Psoas muscle (tissue), 8 donors: ENCODE results near the gene COLEC12. TPM values are rescaled to one million over a fixed set of nuclear protein-coding genes. Genes with fewer than 3 reads are reported as not detected.

Experiments
- ATAC-seq, 4 donors: fragments of 200-7000 bp; cut with Tn5 transposase; one replicate each; pipeline ENCODE4 v1.9.1; 2020; ENCODE audit warnings: moderate library complexity in 3 of 4, mild to moderate bottlenecking in 2 of 4
- DNase-seq, 2 donors: peaks; one replicate each; pipeline ENCODE4 v3.0.0-alpha.2; 2020
- H3K27ac ChIP-seq: fragments of 200-600 bp; one replicate; pipeline ENCODE4 v1.8.0; 2022
- H3K27me3 ChIP-seq, 3 donors: fragments of 200-600 bp in 1 of 3; one replicate each; pipeline versions ENCODE4 v1.6.1 to v1.8.0; 2013 to 2022; ENCODE audit warnings: low read length in 2 of 3, mild to moderate bottlenecking in 2 of 3, moderate library complexity in 1 of 3; ENCODE audit not compliant: insufficient read depth in 3 of 3
- H3K36me3 ChIP-seq, 2 donors: fragments of 200-600 bp in 1 of 2; one replicate each; pipeline versions ENCODE4 v1.6.1 to v1.8.0; 2013 to 2022; ENCODE audit warnings: low read depth in 1 of 2, mild to moderate bottlenecking in 1 of 2, moderate library complexity in 1 of 2; ENCODE audit not compliant: insufficient read depth in 1 of 2
- H3K4me1 ChIP-seq: fragments of 200-600 bp; one replicate; pipeline ENCODE4 v1.8.0; 2022
- H3K4me3 ChIP-seq: fragments of 200-600 bp; one replicate; pipeline ENCODE4 v1.8.0; 2022; ENCODE audit warnings: mild to moderate bottlenecking
- H3K9me3 ChIP-seq: fragments of 200-600 bp; one replicate; pipeline ENCODE4 v1.8.0; 2022
- CTCF ChIP-seq: fragments of 200-600 bp; IDR thresholded peaks from one replicate; pipeline ENCODE4 v1.8.0; 2022; ENCODE audit warnings: antibody characterized with exemption
- WGBS, 3 donors: extraction: QIAGEN DNeasy Blood & Tissue Kit; methylation state at CpG; one replicate each; pipeline versions ENCODE4 v1.1.6 to v1.1.7; 2013; 5-methylcytosine and 5-hydroxymethylcytosine counted together
- intact Hi-C, 2 donors: fragments of 100-400 bp; cut with DNase I; formaldehyde crosslinking; loops; one replicate each; pipeline versions ENCODE4 v1.11.0 to v1.14.2; 2022
- polyA plus RNA-seq, 3 donors: library from polyadenylated mRNA; stranded (reverse); fragments of 200-250 nt; gene quantifications; one replicate each; pipeline ENCODE4 v1.2.3, GENCODE V29; 2013
- total RNA-seq, 4 donors: library from RNA; stranded (reverse); fragmentation: NEBNext Ultra II Directional in 2 of 4; extraction: Animal tissue kit (Norgen Biotek cat#: 25700) in 2 of 4; gene quantifications; one replicate each; pipeline versions ENCODE4 v1.2.1 to v1.2.4, GENCODE V29; 2021 to 2023
- donor health status: healthy with polysubstance abuse.
- donor health status: DM: no; HTN: no; CAD: no; lungs with moderate emphysema.
- donor health status: Bipolar disorder and iron deficiency.
- donor health status: healthy.
- donor health status: DM: yes; HTN: yes; CAD: no.
- donor health status: DM: no; HTN: no; CAD: no.
- donor health status: DM: no; HTN: no; CAD: no.
- donor health status: DM: yes; HTN: yes; CAD: no.

COLEC12 gene
- total and polyA plus RNA-seq, 7 donors = 0.80 to 6.4 (median 3.4) TPM

GRCh38 chr18:424071-424661 is 76.3 kb downstream of the COLEC12 start:
- Histone ChIP-seq H3K4me3 (no peak overlapping the region), H3K27me3 (no peaks in the 10 kb centered on the region), H3K4me1 (no peaks in the 10 kb centered on the region), H3K9me3 (no peaks in the 10 kb centered on the region), H3K27ac (no peak overlapping the region), H3K36me3 (no peaks in the 10 kb centered on the region)
- ATAC-seq (no peak), DNase-seq (no peak)
- TF ChIP-seq CTCF = no peak
- intact Hi-C loops = no loop called here
- WGBS, 3 donors = 81 to 85% (median 85%) methylated on average over 7 of the region's 7 CpGs

GRCh38 chr18:422966-423365 is 77.5 kb downstream of the COLEC12 start:
- intact Hi-C loops = no loop called here
- DNase-seq (no peak), ATAC-seq (no peak)
- Histone ChIP-seq H3K27me3 (no peaks in the 10 kb centered on the region), H3K4me3 (no peak overlapping the region), H3K9me3 (no peaks in the 10 kb centered on the region), H3K36me3 (no peaks in the 10 kb centered on the region), H3K4me1 (no peaks in the 10 kb centered on the region), H3K27ac (no peak overlapping the region)
- no peak for TF ChIP-seq CTCF
- 69 to 90% (median 86%) methylated on average over 4 of the region's 4 CpGs for WGBS, 3 donors

GRCh38 chr18:421247-422155 is 79.0 kb downstream of the COLEC12 start:
- Histone ChIP-seq H3K4me1 (no peaks in the 10 kb centered on the region), H3K9me3 (no peaks in the 10 kb centered on the region), H3K4me3 (no peak overlapping the region), H3K27me3 (no peaks in the 10 kb centered on the region), H3K27ac (no peak overlapping the region), H3K36me3 (no peaks in the 10 kb centered on the region)
- TF ChIP-seq CTCF = no peak
- WGBS, 3 donors = 31 to 40% (median 32%) methylated on average over 6 of the region's 6 CpGs
- DNase-seq (no peak), ATAC-seq (no peak)
- intact Hi-C loops = no loop called here

- H3K36me3 ChIP-seq = no peaks in the 10 kb centered on the region
- no peaks in the 10 kb centered on the region for H3K4me1 ChIP-seq
- H3K9me3 ChIP-seq = no peaks in the 10 kb centered on the region
- no peak overlapping the region for H3K27ac ChIP-seq
- ATAC-seq = no peak
- no peak for DNase-seq
- WGBS, 3 donors = 83 to 92% (median 85%) methylated on average over 3 of the region's 3 CpGs
- H3K27me3 ChIP-seq = no peaks in the 10 kb centered on the region
- TF ChIP-seq CTCF = no peak
- H3K4me3 ChIP-seq = no peak overlapping the region
- intact Hi-C loops = no loop called here
Measured at GRCh38 chr18:420661-421246, 79.7 kb downstream of the COLEC12 start.
